ENCODE measurements around the gene TYMP.

The TYMP gene

GRCh38 chr22:50488886-50489285 is 40.9 kb downstream of the TYMP start:
- in situ Hi-C loops (cut with HindIII; ENCODE audit: low sequenced_read_pairs), result no loop called here
- DNase-seq (ENCODE audit: low read depth, low spot score), result no peak
- TF ChIP-seq, protein P1, sequence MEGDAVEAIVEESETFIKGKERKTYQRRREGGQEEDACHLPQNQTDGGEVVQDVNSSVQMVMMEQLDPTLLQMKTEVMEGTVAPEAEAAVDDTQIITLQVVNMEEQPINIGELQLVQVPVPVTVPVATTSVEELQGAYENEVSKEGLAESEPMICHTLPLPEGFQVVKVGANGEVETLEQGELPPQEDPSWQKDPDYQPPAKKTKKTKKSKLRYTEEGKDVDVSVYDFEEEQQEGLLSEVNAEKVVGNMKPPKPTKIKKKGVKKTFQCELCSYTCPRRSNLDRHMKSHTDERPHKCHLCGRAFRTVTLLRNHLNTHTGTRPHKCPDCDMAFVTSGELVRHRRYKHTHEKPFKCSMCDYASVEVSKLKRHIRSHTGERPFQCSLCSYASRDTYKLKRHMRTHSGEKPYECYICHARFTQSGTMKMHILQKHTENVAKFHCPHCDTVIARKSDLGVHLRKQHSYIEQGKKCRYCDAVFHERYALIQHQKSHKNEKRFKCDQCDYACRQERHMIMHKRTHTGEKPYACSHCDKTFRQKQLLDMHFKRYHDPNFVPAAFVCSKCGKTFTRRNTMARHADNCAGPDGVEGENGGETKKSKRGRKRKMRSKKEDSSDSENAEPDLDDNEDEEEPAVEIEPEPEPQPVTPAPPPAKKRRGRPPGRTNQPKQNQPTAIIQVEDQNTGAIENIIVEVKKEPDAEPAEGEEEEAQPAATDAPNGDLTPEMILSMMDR (IDR thresholded peaks at IDR 0.05; ENCODE audit: low read depth, low read length), result no peak
- no peak overlapping the region for H3K4me3 ChIP-seq (ENCODE audit: low read depth, low read length)

- DNase-seq (ENCODE audit: low read depth, low spot score), result no peak
- H3K4me3 ChIP-seq (ENCODE audit: low read depth, low read length), result no peak overlapping the region
- in situ Hi-C loops (cut with HindIII; ENCODE audit: low sequenced_read_pairs), result no loop called here
- TF ChIP-seq, protein P1 (IDR thresholded peaks at IDR 0.05; ENCODE audit: low read depth, low read length), result no peak
Observed at GRCh38 chr22:50488006-50488677, 41.7 kb downstream of the TYMP start.

GRCh38 chr22:50487290-50488005 is 42.4 kb downstream of the TYMP start:
- TF ChIP-seq, protein P1 (IDR thresholded peaks at IDR 0.05; ENCODE audit: low read depth, low read length), result no peak
- in situ Hi-C loops (cut with HindIII; ENCODE audit: low sequenced_read_pairs), result no loop called here
- no peak overlapping the region for H3K4me3 ChIP-seq (ENCODE audit: low read depth, low read length)
- no peak for DNase-seq (ENCODE audit: low read depth, low spot score)

GRCh38 chr22:50486561-50487289 is 43.1 kb downstream of the TYMP start, which contains the start of gene MIOX:
Gene MIOX (plus strand): TSS chr22:50486859. CDS start chr22:50486898, 39 bp downstream.
- in situ Hi-C loops (cut with HindIII; ENCODE audit: low sequenced_read_pairs), result no loop called here
- H3K4me3 ChIP-seq (ENCODE audit: low read depth, low read length), result no peak within 1 kb of the TSS
- TF ChIP-seq, protein P1 (IDR thresholded peaks at IDR 0.05; ENCODE audit: low read depth, low read length), result no peak
- no peak for DNase-seq (ENCODE audit: low read depth, low spot score)

- TF ChIP-seq, protein P1 (IDR thresholded peaks at IDR 0.05; ENCODE audit: low read depth, low read length), result no peak
- H3K4me3 ChIP-seq (ENCODE audit: low read depth, low read length), result no peak overlapping the region
- no peak for DNase-seq (ENCODE audit: low read depth, low spot score)
- in situ Hi-C loops (cut with HindIII; ENCODE audit: low sequenced_read_pairs), result no loop called here
Observed at GRCh38 chr22:50485221-50486131, 44.3 kb downstream of the TYMP start.

All from astrocyte of the spinal cord (primary cell).